ENCODE measurements around the gene ECSIT.
A peak's percentile ranks its signal among the peaks of the same experiment; 100 is the strongest.

The ECSIT gene

DNA sequence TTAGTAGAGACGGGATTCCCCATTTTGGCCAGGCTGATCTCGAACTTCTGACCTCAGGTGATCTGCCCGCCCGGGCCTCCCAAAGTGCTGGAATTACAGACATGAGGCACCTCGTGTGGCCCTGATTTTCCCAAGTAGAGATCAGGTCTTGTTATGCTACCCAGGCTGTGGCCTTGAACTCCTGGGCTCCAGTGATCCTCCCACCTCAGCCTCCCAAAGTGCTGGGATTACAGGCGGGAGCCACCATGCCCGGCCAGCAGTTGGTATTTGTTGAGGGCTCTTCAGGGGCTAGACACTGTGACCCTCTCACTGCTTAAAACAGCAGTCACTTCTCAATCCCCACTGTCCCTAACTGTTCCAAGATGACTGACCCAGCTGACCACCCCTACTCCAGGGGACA lies 39.6 kb downstream of the ECSIT start:
- Histone ChIP-seq H3K27ac (ENCODE audit: low read depth, low read length) (no peak overlapping the region), H3K36me3 (ENCODE audit: control insufficient read depth in 5 of 5, insufficient read depth in 5 of 5, low read length in 5 of 5) (peaks cover 0 to 36% (median 15%) of the 10 kb centered on the region in 5 donors), H3K4me3 (ENCODE audit: low read depth in 1 of 5, low read length in 5 of 5) (no peak overlapping the region), H3K27me3 (ENCODE audit: control insufficient read depth in 5 of 5, insufficient read depth in 4 of 5, low read length in 5 of 5) (peaks cover 0 to 3% (median 0%) of the 10 kb centered on the region in 5 donors), H3K9ac (ENCODE audit: low read length in 5 of 5) (no peak overlapping the region), H3K9me3 (ENCODE audit: control insufficient read depth in 5 of 5, low read length in 5 of 5) (no peaks in the 10 kb centered on the region), H3K4me1 (ENCODE audit: control insufficient read depth in 5 of 5, insufficient read depth in 5 of 5, low read length in 5 of 5) (no peaks in the 10 kb centered on the region)

GRCh38 chr19:11486661-11487503 lies 42.1 kb downstream of the ECSIT start:
- H3K4me3 ChIP-seq (ENCODE audit: low read depth in 1 of 5, low read length in 5 of 5) = no peak overlapping the region
- no peak overlapping the region for H3K27ac ChIP-seq (ENCODE audit: low read depth, low read length)
- no peak overlapping the region for H3K9ac ChIP-seq (ENCODE audit: low read length in 5 of 5)
- H3K27me3 ChIP-seq (ENCODE audit: control insufficient read depth in 5 of 5, insufficient read depth in 4 of 5, low read length in 5 of 5) = peaks cover 4 to 15% (median 14%) of the 10 kb centered on the region in 5 donors
- H3K36me3 ChIP-seq (ENCODE audit: control insufficient read depth in 5 of 5, insufficient read depth in 5 of 5, low read length in 5 of 5) = peaks cover 0 to 29% (median 15%) of the 10 kb centered on the region in 5 donors
- peaks cover 0 to 14% (median 13%) of the 10 kb centered on the region in 5 donors for H3K4me1 ChIP-seq (ENCODE audit: control insufficient read depth in 5 of 5, insufficient read depth in 5 of 5, low read length in 5 of 5)
- no peaks in the 10 kb centered on the region for H3K9me3 ChIP-seq (ENCODE audit: control insufficient read depth in 5 of 5, low read length in 5 of 5)

DNA sequence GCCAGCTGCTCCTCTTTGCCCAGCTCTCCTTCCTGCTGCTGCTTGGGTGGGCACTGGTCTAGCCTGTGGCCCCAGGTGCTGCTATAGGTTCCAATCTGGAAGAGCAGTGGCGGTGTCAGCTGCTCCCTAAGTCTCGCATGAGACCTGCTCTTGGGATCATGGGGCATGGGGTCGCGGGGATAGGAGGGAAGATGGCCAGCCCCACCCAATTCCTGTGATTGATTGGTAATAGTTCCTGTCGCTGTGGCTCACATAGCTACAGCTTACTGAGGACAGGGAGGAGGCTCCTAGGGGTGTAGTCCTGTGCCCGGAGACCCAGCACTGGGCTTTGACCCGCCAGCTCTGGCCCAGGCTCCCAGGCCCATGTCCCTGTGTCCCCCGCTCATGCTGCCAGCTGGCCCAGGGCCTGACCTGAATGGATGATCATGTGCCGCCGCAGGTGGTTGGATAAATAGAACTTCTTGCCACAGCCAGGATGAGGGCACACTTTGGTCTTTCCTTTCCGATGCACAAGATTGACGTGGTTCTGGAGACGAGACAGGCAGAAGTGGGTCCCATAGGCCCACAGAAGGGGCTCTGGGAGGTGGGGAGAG lies 43.6 kb downstream of the ECSIT start:
- Histone ChIP-seq H3K27me3 (ENCODE audit: control insufficient read depth in 5 of 5, insufficient read depth in 4 of 5, low read length in 5 of 5) (peaks cover 14 to 28% (median 24%) of the 10 kb centered on the region in 5 donors), H3K9me3 (ENCODE audit: control insufficient read depth in 5 of 5, low read length in 5 of 5) (no peaks in the 10 kb centered on the region), H3K4me3 (ENCODE audit: low read depth in 1 of 5, low read length in 5 of 5) (no peak overlapping the region), H3K36me3 (ENCODE audit: control insufficient read depth in 5 of 5, insufficient read depth in 5 of 5, low read length in 5 of 5) (peaks cover 0 to 20% (median 9%) of the 10 kb centered on the region in 5 donors), H3K27ac (ENCODE audit: low read depth, low read length) (no peak overlapping the region), H3K9ac (ENCODE audit: low read length in 5 of 5) (no peak overlapping the region), H3K4me1 (ENCODE audit: control insufficient read depth in 5 of 5, insufficient read depth in 5 of 5, low read length in 5 of 5) (peaks cover 0 to 19% (median 16%) of the 10 kb centered on the region in 5 donors)

DNA sequence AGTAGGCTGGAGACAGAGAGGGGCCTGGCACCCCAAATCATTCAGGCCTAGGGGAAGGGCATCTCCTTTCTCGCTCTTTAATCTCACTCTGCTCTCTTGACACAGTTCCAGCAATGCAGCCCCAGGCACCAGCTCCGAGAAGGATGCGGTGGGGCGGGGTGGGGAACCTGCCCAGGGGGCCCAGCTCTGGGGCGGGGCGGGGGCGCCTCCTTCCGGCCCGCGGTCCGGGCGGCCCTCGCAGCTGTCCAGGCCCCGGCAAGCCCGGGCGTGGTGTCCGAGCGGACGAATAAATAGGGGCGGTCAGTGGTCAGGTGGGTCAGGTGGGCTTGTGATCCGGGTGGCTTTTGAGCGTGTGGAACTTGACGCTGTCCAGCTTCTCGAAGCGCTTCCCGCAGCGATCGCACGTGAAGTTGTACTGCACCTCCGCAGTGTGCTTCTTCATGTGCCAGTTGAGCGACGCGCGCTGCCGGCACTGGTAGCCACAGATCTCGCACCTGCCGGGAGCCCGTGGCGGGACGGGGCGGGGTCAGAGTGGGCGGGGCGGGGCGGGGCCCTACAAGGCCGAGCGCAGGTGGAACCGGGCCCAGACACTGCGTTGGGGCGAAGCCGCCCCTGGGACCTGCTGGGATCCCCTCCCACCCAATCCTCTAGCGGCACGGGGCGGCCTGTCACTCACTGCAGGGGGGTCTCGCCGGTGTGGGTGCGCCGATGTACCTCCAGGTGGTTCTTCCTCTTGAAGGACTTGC lies 45.4 kb downstream of the ECSIT start:
- no peak overlapping the region for H3K9ac ChIP-seq (ENCODE audit: low read length in 5 of 5)
- peaks cover 0 to 27% (median 20%) of the 10 kb centered on the region in 5 donors for H3K4me1 ChIP-seq (ENCODE audit: control insufficient read depth in 5 of 5, insufficient read depth in 5 of 5, low read length in 5 of 5)
- peaks cover 0 to 20% (median 9%) of the 10 kb centered on the region in 5 donors for H3K36me3 ChIP-seq (ENCODE audit: control insufficient read depth in 5 of 5, insufficient read depth in 5 of 5, low read length in 5 of 5)
- H3K27me3 ChIP-seq (ENCODE audit: control insufficient read depth in 5 of 5, insufficient read depth in 4 of 5, low read length in 5 of 5) = peaks cover 14 to 33% (median 29%) of the 10 kb centered on the region in 5 donors
- H3K27ac ChIP-seq (ENCODE audit: low read depth, low read length) = no peak overlapping the region
- H3K9me3 ChIP-seq (ENCODE audit: control insufficient read depth in 5 of 5, low read length in 5 of 5) = no peaks in the 10 kb centered on the region
- H3K4me3 ChIP-seq (ENCODE audit: low read depth in 1 of 5, low read length in 5 of 5) = no peak overlapping the region

- no peaks in the 10 kb centered on the region for H3K9me3 ChIP-seq (ENCODE audit: control insufficient read depth in 5 of 5, low read length in 5 of 5)
- H3K9ac ChIP-seq (ENCODE audit: low read length in 5 of 5) = no peak overlapping the region
- H3K27me3 ChIP-seq (ENCODE audit: control insufficient read depth in 5 of 5, insufficient read depth in 4 of 5, low read length in 5 of 5) = peaks cover 14 to 33% (median 29%) of the 10 kb centered on the region in 5 donors
- H3K4me1 ChIP-seq (ENCODE audit: control insufficient read depth in 5 of 5, insufficient read depth in 5 of 5, low read length in 5 of 5) = peaks cover 0 to 27% (median 20%) of the 10 kb centered on the region in 5 donors
- H3K4me3 ChIP-seq (ENCODE audit: low read depth in 1 of 5, low read length in 5 of 5) = peak overlapping the region in 3 of 5 donors; percentile 17 to 44 (median 29)
- H3K36me3 ChIP-seq (ENCODE audit: control insufficient read depth in 5 of 5, insufficient read depth in 5 of 5, low read length in 5 of 5) = peaks cover 0 to 19% (median 7%) of the 10 kb centered on the region in 5 donors
- H3K27ac ChIP-seq (ENCODE audit: low read depth, low read length) = no peak overlapping the region
Measured at GRCh38 chr19:11482384-11483050, 46.4 kb downstream of the ECSIT start.

- Histone ChIP-seq H3K27ac (ENCODE audit: low read depth, low read length) (no peak overlapping the region), H3K4me1 (ENCODE audit: control insufficient read depth in 5 of 5, insufficient read depth in 5 of 5, low read length in 5 of 5) (peaks cover 0 to 27% (median 20%) of the 10 kb centered on the region in 5 donors), H3K9ac (ENCODE audit: low read length in 5 of 5) (no peak overlapping the region), H3K36me3 (ENCODE audit: control insufficient read depth in 5 of 5, insufficient read depth in 5 of 5, low read length in 5 of 5) (peaks cover 0 to 12% (median 0%) of the 10 kb centered on the region in 5 donors), H3K27me3 (ENCODE audit: control insufficient read depth in 5 of 5, insufficient read depth in 4 of 5, low read length in 5 of 5) (peaks cover 14 to 33% (median 29%) of the 10 kb centered on the region in 5 donors), H3K9me3 (ENCODE audit: control insufficient read depth in 5 of 5, low read length in 5 of 5) (no peaks in the 10 kb centered on the region), H3K4me3 (ENCODE audit: low read depth in 1 of 5, low read length in 5 of 5) (peak overlapping the region in 3 of 5 donors; percentile 17 to 44 (median 29))
Measured at GRCh38 chr19:11481534-11482383, 47.2 kb downstream of the ECSIT start.

DNA sequence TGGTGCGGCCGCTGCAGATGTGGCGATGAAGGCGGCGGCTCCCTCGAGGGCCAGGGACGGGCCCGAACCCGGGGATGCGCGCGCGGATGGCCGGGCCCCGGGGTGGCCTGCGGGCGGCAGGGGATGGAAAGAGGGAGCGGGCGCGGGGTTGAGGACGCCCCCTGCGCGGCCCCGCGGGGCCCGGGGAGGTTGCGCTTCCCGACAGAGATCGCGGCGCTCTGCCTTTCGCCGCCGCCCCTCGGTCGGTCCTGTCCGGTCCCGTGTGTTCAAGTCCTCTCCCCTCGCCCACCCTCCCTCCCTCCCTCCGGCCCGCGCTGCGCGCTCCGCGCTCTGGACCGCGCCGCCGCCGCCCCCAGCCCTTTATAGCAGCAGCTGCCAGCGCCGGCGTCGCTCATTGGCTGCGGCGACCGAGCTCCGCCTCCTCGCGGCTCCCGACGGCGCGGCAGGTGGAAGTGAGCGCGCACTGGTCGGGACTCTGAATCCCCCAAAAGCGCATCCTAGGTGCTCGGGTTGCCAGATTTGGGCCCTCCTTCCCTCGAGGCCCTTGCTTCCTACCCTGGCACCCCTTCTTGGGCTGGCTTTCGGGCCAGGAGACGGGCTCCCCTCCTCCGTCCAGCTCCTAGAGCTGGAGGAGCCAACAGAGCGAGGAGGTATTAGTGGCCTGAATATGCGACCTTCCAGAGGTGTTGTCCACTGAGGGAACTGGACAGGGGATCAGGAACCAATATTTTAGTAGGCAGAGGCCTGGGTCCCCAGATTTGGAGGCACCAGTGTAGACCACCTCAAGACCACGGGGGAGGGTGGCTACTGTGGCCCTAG lies 48.0 kb downstream of the ECSIT start, which contains the start of gene ELAVL3:
Gene ELAVL3, minus strand, starts transcription at position 332 of the 819 bp plus-strand sequence. CDS start 438 bp downstream, outside the sequence.
- Histone ChIP-seq H3K27ac (ENCODE audit: low read depth, low read length) (no peak within 1 kb of the TSS), H3K36me3 (ENCODE audit: control insufficient read depth in 5 of 5, insufficient read depth in 5 of 5, low read length in 5 of 5) (peaks cover 0 to 5% (median 0%) of the 10 kb centered on the region in 5 donors), H3K4me3 (ENCODE audit: low read depth in 1 of 5, low read length in 5 of 5) (peak within 1 kb of the TSS in 1 of 5 donors; percentile 44)

GRCh38 chr19:11479898-11480714 lies 48.8 kb downstream of the ECSIT start:
- Histone ChIP-seq H3K9ac (ENCODE audit: low read length in 5 of 5) (no peak overlapping the region), H3K27me3 (ENCODE audit: control insufficient read depth in 5 of 5, insufficient read depth in 4 of 5, low read length in 5 of 5) (peaks cover 14 to 33% (median 26%) of the 10 kb centered on the region in 5 donors), H3K36me3 (ENCODE audit: control insufficient read depth in 5 of 5, insufficient read depth in 5 of 5, low read length in 5 of 5) (peaks cover 0 to 5% (median 0%) of the 10 kb centered on the region in 5 donors), H3K4me1 (ENCODE audit: control insufficient read depth in 5 of 5, insufficient read depth in 5 of 5, low read length in 5 of 5) (peaks cover 0 to 27% (median 20%) of the 10 kb centered on the region in 5 donors), H3K27ac (ENCODE audit: low read depth, low read length) (no peak overlapping the region), H3K4me3 (ENCODE audit: low read depth in 1 of 5, low read length in 5 of 5) (no peak overlapping the region), H3K9me3 (ENCODE audit: control insufficient read depth in 5 of 5, low read length in 5 of 5) (no peaks in the 10 kb centered on the region)

More for the DNA sequence above, 48.0 kb downstream of the ECSIT start, which contains the start of gene ELAVL3:
- Histone ChIP-seq H3K27me3 (ENCODE audit: control insufficient read depth in 5 of 5, insufficient read depth in 4 of 5, low read length in 5 of 5) (peaks cover 14 to 33% (median 26%) of the 10 kb centered on the region in 5 donors), H3K9ac (ENCODE audit: low read length in 5 of 5) (no peak within 1 kb of the TSS), H3K4me1 (ENCODE audit: control insufficient read depth in 5 of 5, insufficient read depth in 5 of 5, low read length in 5 of 5) (peaks cover 0 to 27% (median 20%) of the 10 kb centered on the region in 5 donors), H3K9me3 (ENCODE audit: control insufficient read depth in 5 of 5, low read length in 5 of 5) (no peaks in the 10 kb centered on the region)

All from subcutaneous abdominal adipose tissue (tissue), 5 donors.